Endothelial cell (in vitro differentiated cells): ENCODE results near the gene UGT1A9. TPM values are rescaled to one million over a fixed set of nuclear protein-coding genes. Genes with fewer than 3 reads are reported as not detected.
"Not testable (repeated sequence)": the region's sequence is repeated elsewhere in the genome, so short reads cannot be mapped to it uniquely, and the experiment has no call there.

Source experiments
- DNase-seq: peaks from one replicate; pipeline ENCODE4 v3.0.0; 2021; ENCODE audit warnings: low spot score
- H3K27ac Mint-ChIP-seq: one replicate; pipeline ENCODE4 v1.8.0; 2021; ENCODE audit warnings: mixed read lengths, inconsistent platforms; ENCODE audit not compliant: unreplicated experiment
- H3K27me3 Mint-ChIP-seq: one replicate; pipeline ENCODE4 v1.8.0; 2021; ENCODE audit warnings: mild to moderate bottlenecking, moderate library complexity, mixed read lengths, inconsistent platforms; ENCODE audit not compliant: unreplicated experiment
- H3K36me3 Mint-ChIP-seq: one replicate; pipeline ENCODE4 v1.8.0; 2021; ENCODE audit warnings: mild to moderate bottlenecking, low read depth, mixed read lengths, inconsistent platforms; ENCODE audit not compliant: unreplicated experiment
- H3K4me1 Mint-ChIP-seq: one replicate; pipeline ENCODE4 v1.8.0; 2021; ENCODE audit warnings: mild to moderate bottlenecking, mixed read lengths, inconsistent platforms; ENCODE audit not compliant: unreplicated experiment
- H3K4me3 Mint-ChIP-seq: one replicate; pipeline ENCODE4 v1.8.0; 2021; ENCODE audit warnings: mild to moderate bottlenecking, mixed read lengths, inconsistent platforms; ENCODE audit not compliant: unreplicated experiment
- H3K9me3 Mint-ChIP-seq: one replicate; pipeline ENCODE4 v1.8.0; 2021; ENCODE audit warnings: mixed read lengths, inconsistent platforms; ENCODE audit not compliant: unreplicated experiment
- total RNA-seq: library from RNA; stranded (reverse); fragmentation: NEBNext Ultra II Directional; extraction: Animal tissue kit (Norgen Biotek cat#: 25700); gene quantifications from one replicate; pipeline ENCODE4 v1.2.1, GENCODE V29; 2021; ENCODE audit not compliant: unreplicated experiment
- TF ChIP-seq, protein P1 (sequence below): fragments of 200-600 bp; sonication (generic); IDR thresholded peaks from one replicate; pipeline ENCODE4 v1.5.0; 2021; ENCODE audit warnings: antibody characterized with exemption; ENCODE audit not compliant: unreplicated experiment

Gene UGT1A9
- total RNA-seq, 1 donor from 2014 or later = not detected

DNA sequence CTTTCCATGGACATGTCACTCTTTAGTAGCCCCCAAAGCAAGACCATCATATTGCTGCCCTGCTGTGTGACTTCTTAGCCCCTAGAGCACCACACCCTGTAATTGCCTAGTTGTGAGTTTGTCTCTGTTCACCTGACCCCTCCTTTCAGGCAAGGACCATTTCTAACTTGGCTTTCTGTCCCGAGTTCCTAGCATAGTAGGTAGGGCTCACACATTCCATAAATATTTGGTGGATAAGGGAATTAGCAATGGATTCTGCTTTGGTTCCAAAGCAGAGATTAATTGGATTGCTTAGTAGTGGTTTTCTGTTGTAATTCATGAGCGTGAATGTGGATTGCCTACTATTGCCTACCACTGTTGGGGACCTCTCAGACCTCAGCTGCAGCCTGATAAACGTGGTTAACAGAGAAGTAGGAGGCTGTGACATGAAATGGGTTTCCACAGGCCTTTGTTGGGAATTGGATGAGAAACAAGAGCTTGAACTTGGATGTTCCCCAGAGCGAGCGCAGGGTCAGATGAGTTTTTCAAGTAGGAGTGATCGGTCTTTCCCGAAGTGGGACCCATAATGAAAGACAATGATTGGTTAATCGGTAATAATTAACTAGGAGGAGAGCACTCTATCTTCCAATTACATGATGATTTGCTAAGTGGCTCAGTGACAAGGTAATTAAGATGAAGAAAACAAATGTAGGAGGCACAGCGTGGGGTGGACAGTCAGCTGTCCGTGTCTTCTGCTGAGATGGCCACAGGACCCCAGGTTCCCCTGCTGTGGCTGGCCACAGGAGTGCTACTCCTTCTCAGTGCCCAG, 75.0 kb downstream of the UGT1A9 start:
- Mint-ChIP-seq H3K36me3 (peaks cover 3% of the 10 kb centered on the region), H3K27ac (no peak overlapping the region), H3K9me3 (peaks cover 11% of the 10 kb centered on the region), H3K27me3 (peaks cover 2% of the 10 kb centered on the region), H3K4me1 (no peaks in the 10 kb centered on the region), H3K4me3 (no peak overlapping the region)
- DNase-seq = no peak
- TF ChIP-seq, protein P1, sequence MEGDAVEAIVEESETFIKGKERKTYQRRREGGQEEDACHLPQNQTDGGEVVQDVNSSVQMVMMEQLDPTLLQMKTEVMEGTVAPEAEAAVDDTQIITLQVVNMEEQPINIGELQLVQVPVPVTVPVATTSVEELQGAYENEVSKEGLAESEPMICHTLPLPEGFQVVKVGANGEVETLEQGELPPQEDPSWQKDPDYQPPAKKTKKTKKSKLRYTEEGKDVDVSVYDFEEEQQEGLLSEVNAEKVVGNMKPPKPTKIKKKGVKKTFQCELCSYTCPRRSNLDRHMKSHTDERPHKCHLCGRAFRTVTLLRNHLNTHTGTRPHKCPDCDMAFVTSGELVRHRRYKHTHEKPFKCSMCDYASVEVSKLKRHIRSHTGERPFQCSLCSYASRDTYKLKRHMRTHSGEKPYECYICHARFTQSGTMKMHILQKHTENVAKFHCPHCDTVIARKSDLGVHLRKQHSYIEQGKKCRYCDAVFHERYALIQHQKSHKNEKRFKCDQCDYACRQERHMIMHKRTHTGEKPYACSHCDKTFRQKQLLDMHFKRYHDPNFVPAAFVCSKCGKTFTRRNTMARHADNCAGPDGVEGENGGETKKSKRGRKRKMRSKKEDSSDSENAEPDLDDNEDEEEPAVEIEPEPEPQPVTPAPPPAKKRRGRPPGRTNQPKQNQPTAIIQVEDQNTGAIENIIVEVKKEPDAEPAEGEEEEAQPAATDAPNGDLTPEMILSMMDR = no peak

DNA sequence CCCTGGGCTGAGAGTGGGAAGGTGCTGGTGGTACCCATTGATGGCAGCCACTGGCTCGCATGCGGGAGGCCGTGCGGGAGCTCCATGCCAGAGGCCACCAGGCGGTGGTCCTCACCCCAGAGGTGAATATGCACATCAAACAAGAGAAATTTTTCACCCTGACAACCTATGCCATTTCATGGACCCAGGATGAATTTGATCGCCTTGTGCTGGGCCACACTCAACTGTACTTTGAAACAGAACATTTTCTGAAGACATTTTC, 75.5 kb downstream of the UGT1A9 start:
- no peak overlapping the region for H3K27ac Mint-ChIP-seq
- peaks cover 15% of the 10 kb centered on the region for H3K9me3 Mint-ChIP-seq
- no peaks in the 10 kb centered on the region for H3K4me1 Mint-ChIP-seq
- TF ChIP-seq, protein P1 = no peak
- no peak for DNase-seq
- H3K4me3 Mint-ChIP-seq = no peak overlapping the region
- peaks cover 2% of the 10 kb centered on the region for H3K27me3 Mint-ChIP-seq
- H3K36me3 Mint-ChIP-seq = peaks cover 5% of the 10 kb centered on the region

DNA sequence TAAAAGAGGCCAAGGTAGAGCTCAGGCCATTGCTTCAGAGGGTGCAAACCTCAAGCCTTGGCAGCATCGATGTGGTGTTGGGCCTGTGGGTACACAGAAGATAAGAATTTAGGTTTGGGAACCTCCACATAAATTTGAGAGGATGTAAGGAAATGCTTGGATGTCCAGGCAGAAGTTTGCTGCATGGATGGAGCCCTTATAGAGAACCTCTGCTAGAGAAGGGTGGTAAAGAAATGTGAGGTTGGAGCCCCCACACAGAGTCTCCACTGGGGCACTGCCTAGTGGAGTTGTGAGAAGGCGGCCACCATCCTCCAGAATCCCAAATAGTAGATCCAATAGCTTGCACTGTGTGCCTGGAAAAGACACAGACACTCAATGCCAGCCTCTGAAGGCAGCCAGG, 79.0 kb downstream of the UGT1A9 start:
- not testable (repeated sequence) for DNase-seq, H3K27ac Mint-ChIP-seq, H3K4me1 Mint-ChIP-seq, H3K4me3 Mint-ChIP-seq, H3K36me3 Mint-ChIP-seq, H3K27me3 Mint-ChIP-seq
- H3K9me3 Mint-ChIP-seq = peaks cover 15% of the 10 kb centered on the region

DNA sequence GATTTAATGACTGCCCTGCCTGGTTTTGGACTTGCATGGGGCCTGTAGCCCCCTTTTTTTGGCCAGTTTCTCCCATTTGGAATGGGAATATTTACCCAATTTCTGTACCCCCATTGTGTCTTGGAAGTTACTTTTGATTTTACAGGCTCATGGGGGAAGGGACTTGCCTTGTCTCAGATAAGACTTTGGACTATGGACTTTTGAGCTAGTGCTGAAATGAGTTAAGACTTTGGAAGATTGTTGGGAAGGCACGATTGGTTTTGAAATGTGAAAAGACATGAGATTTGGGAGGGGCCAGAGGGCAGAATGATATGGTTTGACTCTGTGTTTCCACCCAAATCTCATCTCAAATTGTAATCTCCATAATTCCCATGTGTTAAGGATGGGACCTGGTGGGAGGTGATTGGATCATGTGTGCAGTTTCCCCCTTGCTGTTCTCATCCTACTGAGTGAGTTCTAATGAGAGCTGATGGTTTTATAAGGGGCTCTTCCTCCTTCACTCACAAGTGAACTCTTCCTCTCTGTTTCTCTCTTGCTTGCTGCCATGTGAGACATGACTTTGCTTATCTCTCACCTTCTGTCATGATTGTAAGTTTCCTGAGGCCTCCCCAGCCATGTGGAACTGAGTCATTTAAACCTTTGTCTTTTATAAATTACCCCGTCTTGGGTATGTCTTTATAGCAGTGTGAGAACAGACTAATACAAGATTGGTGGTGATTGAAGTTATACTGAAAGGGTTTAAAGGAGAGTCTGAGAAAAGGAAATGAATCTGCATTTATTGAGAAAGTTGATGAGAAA, 79.7 kb downstream of the UGT1A9 start:
- not testable (repeated sequence) for H3K27me3 Mint-ChIP-seq, DNase-seq, H3K4me1 Mint-ChIP-seq, H3K27ac Mint-ChIP-seq, H3K36me3 Mint-ChIP-seq
- H3K9me3 Mint-ChIP-seq = peaks cover 15% of the 10 kb centered on the region
- peak overlapping the region; percentile 49 for H3K4me3 Mint-ChIP-seq

DNA sequence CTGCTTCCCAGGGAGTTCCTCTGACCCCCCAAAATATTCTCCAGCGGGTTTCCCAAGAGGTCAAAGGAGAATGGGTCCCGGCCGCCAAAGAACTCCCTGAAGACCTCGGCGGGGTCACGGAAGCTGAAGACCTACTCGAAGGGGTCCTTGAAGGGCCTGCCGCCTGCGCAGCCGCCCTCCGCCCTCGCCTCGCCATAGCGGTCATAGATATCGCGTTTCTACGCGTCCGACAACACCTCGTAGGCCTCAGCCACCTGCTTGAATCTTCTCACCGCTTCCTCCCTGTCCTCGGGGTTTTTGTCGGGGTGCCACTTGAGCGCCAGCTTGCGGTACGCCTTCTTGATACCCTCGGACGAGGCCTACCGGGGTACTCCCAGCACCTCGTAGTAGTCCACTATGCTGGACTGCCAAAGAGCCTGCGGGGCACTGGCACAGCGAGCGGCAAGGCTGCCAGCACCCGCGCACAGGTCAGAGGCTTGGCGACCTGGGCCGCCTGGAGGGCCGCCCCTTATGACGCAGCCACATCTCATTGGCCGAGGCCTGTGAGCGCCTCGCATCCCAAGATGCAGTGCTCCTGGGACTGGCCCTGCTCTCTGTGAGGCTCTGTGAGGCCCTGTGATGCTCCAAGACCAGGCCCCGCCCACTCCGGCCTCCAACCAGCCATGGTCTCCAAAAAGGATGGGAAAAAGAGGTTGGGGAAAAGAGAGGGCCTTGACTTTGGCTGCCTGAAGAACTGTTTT, 83.3 kb downstream of the UGT1A9 start:
- Mint-ChIP-seq H3K4me1 (no peaks in the 10 kb centered on the region), H3K4me3 (no peak overlapping the region), H3K27me3 (no peaks in the 10 kb centered on the region), H3K36me3 (peaks cover 5% of the 10 kb centered on the region), H3K9me3 (peaks cover 11% of the 10 kb centered on the region), H3K27ac (no peak overlapping the region)
- TF ChIP-seq, protein P1 = no peak
- DNase-seq = no peak
